GM19395 (cell line): Measurements from ENCODE around the gene CEBPB.

Experiments
- ATAC-seq: cut with Tn5 transposase; IDR thresholded peaks from one replicate; pipeline ENCODE4 v1.9.1; 2021; ENCODE audit warnings: mild to moderate bottlenecking, moderate library complexity; ENCODE audit not compliant: unreplicated experiment

CEBPB gene

GRCh38 chr20:50210066-50210619 lies 19.5 kb downstream of the CEBPB start:
- ATAC-seq, result no peak

GRCh38 chr20:50211091-50211490 lies 20.5 kb downstream of the CEBPB start:
- no peak for ATAC-seq

- no peak for ATAC-seq
These were observed 23.0 kb downstream of the CEBPB start for GRCh38 chr20:50213531-50214106.

DNA sequence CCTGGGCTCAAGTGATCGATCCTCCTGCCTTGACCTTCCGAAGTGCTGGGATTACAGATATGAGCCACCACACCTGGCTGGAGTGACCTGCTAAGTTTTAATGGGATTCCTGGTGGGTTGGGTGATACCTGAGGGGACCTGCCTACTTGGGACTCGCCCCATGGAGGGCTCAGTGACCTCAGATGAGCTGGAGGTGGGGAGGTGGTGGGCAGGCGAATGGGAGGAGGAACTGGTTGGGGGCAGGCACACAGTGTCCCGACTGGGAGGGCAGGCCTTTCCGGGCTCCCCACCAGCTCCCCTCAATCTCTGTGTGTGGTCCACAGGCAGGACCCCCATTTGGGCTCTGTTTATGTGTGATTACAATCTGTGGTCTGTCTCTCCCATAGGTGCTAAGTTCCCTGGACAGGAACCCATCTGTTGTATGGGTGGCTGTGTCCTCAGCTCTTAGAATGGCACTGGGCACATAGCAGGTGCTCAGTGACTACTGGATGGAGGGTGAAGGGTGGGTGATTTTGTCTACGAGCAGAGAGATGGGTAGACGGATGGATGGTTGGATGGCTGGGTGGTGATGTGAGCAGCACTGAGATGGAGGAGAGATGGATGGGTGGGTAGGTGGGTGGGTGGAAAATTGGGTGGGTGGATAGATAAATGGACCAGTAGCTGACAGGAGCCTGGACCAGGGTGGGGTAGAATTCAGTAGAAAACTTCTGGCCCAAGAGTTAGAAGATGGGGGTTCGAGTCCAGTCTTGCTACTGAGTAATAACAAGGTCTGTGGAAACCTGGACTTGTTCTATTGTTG lies 23.8 kb downstream of the CEBPB start:
- no peak for ATAC-seq

GRCh38 chr20:50215101-50215690 lies 24.6 kb downstream of the CEBPB start:
- no peak for ATAC-seq

DNA sequence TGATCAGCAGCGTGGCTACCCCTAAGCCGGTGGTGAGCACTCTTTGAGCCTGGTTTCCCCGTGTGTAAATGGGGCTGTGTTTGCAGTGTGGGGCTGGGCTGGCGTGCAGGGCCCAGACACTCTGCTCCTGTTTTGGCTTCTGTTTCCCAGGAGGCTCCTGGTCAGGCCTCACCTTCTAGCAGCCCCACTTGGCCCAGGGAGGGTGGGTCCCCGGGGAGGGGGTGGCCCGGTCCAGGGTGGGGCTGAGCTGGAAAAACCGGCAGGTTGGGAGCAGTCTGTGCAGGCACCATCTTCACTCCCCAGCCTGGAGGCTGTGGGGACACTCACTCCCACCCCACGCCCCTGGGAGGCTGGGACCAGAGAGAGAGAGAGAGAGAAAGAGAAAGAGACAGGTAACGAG lies 25.3 kb downstream of the CEBPB start:
- ATAC-seq, result no peak

- ATAC-seq, result no peak
These were observed 26.0 kb downstream of the CEBPB start for GRCh38 chr20:50216543-50217206.

DNA sequence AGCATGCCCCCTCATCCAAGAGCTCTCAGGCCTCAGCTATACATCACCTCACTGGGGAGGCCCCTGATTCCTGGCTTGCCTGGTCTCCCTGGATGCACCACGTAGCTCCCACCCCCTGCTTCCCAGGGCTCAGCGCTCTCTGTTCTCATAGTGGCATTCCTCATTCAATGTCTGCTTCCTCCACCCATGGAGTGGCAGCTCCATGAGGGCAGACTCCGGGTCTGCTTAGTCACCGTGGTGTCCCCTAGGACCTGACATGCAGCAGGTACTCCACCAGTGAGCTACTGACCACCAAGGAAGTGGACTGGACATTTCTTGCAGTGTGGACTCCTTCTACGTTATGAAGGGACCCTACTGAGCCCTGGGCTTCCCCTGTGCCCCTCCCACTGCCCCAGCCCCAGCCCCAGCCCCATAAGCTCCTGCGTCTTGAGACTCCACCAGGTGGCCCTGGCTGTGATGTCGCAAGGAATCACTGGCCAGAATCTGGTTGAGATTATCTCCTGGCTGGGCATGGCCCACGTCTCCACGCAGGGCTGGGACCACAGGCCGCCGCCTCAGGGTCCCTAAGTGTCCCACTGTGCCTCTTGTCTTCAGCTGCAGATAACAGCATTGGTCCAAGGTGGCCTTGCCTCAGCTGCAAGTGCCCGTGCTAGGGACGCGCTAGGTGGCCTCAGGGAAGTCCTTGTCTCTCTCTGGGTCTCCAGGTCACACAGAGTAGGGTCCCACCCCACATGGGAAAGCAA lies 26.7 kb downstream of the CEBPB start:
- no peak for ATAC-seq

DNA sequence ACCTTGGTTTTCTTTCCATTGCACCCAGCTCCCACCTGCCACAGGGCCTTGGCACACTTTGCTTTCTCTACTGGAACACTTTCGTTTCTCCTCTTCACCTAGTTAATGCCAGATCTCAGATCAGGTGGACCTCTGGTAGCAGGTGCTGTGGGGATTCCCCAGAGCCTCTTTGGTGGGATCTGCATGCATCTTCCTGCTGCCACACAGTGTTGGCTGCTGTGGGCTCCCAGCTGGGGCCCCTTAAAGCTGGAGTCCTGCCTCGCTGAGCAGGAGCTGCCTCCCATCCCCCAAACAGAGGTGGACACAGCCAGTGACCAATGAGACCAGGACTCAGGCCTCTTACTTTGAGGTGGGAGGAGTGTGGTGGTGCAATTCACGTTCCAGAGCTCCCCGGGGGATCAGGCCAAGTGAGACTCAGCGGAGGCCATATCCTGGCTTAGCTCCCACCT lies 28.4 kb downstream of the CEBPB start:
- no peak for ATAC-seq

- ATAC-seq, result no peak
These were observed 29.0 kb downstream of the CEBPB start for GRCh38 chr20:50219600-50219999.

GRCh38 chr20:50220093-50220893 lies 29.7 kb downstream of the CEBPB start:
- no peak for ATAC-seq

DNA sequence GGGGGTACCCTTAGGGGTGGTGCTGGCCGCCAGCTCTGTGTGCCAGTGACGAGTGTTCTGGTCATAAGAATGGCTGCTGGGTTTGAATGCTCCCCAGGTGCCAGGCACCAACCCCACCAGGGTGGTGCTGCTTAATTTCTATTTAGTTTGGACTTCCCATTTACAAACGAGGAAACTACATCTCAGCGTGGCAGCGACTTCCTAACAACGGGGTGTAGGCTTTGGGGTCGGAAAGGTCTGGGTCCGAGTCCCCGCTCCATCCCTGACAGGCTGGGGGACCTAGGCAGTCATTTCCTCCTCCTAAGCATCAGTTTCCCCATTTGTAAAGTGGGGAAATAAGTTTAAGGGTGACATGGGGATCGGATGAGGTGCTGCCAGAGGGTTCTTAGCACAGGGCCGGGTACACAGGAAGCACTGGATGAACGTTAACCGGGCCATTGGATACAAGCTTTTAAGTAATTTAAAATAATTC lies 30.3 kb downstream of the CEBPB start:
- no peak for ATAC-seq

- no peak for ATAC-seq
These were observed 31.1 kb downstream of the CEBPB start for GRCh38 chr20:50221501-50222308.

DNA sequence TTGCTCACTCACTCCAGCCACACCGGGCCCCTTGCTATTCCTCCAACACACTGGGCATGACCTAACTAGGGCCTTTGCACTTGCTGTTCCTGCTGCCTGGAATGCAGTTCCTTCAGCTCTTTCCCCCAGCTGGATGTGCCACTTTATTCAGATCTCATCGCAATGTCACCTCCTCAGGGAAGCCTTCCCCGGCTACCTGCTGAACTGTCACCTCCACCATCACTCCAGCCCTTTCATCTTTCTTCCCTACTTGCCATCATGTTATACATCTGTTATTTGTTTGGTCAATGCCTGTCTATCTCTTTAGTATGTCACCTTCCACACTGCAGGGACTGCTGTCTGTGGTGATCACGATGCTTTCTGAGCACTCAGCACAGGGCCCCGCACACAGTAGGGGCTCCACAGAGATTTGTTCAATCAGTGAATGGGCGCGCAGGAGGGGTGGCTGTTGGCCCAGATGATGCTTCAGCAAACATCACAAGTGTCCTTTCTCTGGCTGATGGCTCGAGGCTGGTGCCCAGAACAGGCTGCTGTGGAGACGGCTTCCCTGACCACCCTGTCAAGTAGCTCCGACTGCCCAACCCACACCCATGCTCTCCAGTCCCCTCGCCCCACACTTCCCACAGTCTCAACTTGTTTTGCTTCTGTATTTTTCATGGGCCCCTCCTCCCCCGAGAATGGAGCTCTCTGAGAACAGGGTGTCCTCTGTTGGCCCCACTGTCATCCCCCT lies 31.8 kb downstream of the CEBPB start:
- ATAC-seq, result no peak

DNA sequence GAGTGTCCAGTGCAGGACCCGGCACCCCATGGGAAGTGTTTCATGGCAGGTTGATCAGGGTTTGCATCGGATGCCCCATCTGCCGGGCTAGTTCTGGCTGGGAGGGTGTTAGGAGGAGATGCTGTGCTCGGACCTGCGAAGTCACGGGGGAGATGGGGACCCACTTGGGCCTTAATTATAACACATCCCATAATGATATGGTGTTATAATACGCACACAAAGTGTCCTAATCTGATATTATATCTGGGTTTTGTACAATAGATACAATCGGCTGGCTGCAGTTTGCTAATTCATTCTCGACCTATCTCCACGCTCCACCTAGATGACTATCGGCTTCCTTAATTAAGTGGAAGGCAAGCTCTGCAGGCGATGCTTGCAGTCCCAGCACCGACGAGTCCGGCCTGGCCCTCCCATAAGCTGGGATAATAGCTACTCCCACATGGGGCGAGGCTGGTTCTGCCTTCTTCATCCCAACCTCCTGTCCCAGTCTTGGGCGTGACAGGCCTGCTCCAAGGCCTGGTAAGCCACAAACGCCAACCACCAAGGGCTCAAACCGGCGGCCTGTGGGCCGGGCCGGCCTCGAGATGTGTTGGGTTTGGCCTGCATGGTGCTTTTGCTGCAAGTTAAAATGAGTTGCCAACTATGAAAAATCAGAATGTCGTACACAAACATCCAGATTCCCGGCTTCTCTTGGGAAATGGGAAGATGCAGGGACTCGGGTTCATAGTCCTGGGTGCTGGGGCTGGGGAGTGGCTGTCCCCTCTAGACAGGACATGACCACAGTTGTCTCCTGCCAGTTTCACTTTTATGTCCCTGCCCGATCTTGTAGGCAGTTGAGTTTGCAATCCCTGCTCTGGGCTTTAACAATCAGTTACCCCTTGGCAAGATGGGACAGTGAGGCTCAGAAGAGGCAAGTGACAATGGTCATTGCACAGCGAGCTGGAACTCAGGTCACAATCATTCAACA lies 32.7 kb downstream of the CEBPB start:
- ATAC-seq, result no peak

DNA sequence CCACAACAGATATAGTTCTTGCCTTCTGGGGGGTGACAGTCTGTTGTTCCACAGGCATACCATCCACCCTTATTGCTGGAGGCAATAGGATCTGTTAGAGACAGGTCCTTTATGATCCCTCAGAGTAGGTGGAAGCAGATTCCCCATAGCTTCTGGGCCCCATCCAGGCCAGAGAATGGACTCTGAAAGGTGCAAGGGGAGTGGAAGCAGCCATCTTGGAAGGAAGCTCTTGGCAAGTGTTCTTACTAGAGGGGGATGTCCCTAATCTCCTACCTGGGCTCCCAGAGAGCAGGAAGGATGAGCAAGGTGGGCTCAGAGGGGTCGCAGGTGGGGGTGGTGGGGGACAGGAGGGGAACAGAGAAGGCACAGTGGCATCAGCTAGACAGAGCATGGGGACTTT lies 33.4 kb downstream of the CEBPB start:
- ATAC-seq, result no peak
